GM21825 (cell line): ENCODE data around the gene AMIGO3.

ENCODE experiments used
- ATAC-seq: cut with Tn5 transposase; IDR thresholded peaks from one replicate; pipeline ENCODE4 v1.9.1; 2021; ENCODE audit warnings: mild to moderate bottlenecking, moderate library complexity; ENCODE audit not compliant: unreplicated experiment

AMIGO3 gene

GRCh38 chr3:49670940-49671290, 48.6 kb downstream of the AMIGO3 start:
- no peak for ATAC-seq

- ATAC-seq: no peak
These were observed 50.1 kb downstream of the AMIGO3 start for GRCh38 chr3:49669352-49669751.

- no peak for ATAC-seq
These were observed 50.6 kb downstream of the AMIGO3 start for GRCh38 chr3:49668861-49669260.

- no peak for ATAC-seq
These were observed 51.1 kb downstream of the AMIGO3 start for GRCh38 chr3:49668414-49668797.

GRCh38 chr3:49667701-49668413, 51.6 kb downstream of the AMIGO3 start:
- ATAC-seq: no peak
